ENCODE measurements around the gene KIF11.
"Not testable (repeated sequence)": the region's sequence is repeated elsewhere in the genome, so short reads cannot be mapped to it uniquely, and the experiment has no call there.

The KIF11 gene

GRCh38 chr10:92573091-92573797, 19.7 kb upstream of the KIF11 start:
- no peak for TF ChIP-seq CTCF (IDR thresholded peaks at IDR 0.05; ENCODE audit: borderline replicate concordance, insufficient read depth, low read depth, low read length)
- peak overlapping the region; percentile 74 for H3K4me3 ChIP-seq (ENCODE audit: low read depth, low read length)

GRCh38 chr10:92573798-92574547, 19.0 kb upstream of the KIF11 start, which contains the start of gene IDE:
TSS of gene IDE (minus strand) at chr10:92574093. CDS start at chr10:92574019, 74 bp downstream.
- peak within 1 kb of the TSS; percentile 74 for H3K4me3 ChIP-seq (ENCODE audit: low read depth, low read length)
- peak; percentile 89 for TF ChIP-seq CTCF (IDR thresholded peaks at IDR 0.05; ENCODE audit: borderline replicate concordance, insufficient read depth, low read depth, low read length)

- TF ChIP-seq CTCF (IDR thresholded peaks at IDR 0.05; ENCODE audit: borderline replicate concordance, insufficient read depth, low read depth, low read length): peak; percentile 35
Measured at GRCh38 chr10:92574548-92575261, 18.2 kb upstream of the KIF11 start.

GRCh38 chr10:92575961-92576360, 17.0 kb upstream of the KIF11 start:
- no peak for TF ChIP-seq CTCF (IDR thresholded peaks at IDR 0.05; ENCODE audit: borderline replicate concordance, insufficient read depth, low read depth, low read length)
- no peak overlapping the region for H3K4me3 ChIP-seq (ENCODE audit: low read depth, low read length)

More at GRCh38 chr10:92574548-92575261, 18.2 kb upstream of the KIF11 start:
- peak overlapping the region; percentile 74 for H3K4me3 ChIP-seq (ENCODE audit: low read depth, low read length)

GRCh38 chr10:92582347-92582746, 10.6 kb upstream of the KIF11 start:
- not testable (repeated sequence) for H3K4me3 ChIP-seq (ENCODE audit: low read depth, low read length)

- TF ChIP-seq CTCF (IDR thresholded peaks at IDR 0.05; ENCODE audit: borderline replicate concordance, insufficient read depth, low read depth, low read length): 0 out of 2 replicates have a peak, but pooled peaks have one; percentile 20
- H3K4me3 ChIP-seq (ENCODE audit: low read depth, low read length): peak overlapping the region; percentile 26
Measured at GRCh38 chr10:92590623-92591549, 2.0 kb upstream of the KIF11 start.
